ENCODE results near the gene RAD54L2.

The RAD54L2 gene

DNA sequence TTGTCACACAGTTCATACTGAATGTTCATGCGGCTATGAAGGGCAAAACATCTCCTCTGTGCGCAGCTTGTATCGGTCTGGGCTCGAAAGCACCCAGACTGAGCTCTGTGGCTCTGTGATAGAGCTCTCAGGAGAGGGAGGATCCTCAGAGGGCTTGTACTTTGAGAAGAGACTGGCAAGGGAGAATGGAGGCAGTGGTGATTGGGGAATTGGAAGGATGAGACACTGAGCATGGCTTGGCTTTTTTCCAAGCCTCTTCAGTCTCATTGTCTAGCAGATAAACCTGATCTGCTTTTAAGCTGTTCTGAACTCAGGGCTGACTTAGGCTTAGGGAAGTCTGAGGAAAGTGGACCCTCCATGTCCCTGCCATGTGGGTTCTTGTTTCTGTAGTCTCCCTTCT, 43.0 kb downstream of the RAD54L2 start:
- Histone ChIP-seq H3K9me3 (ENCODE audit: control insufficient read depth, low read length) (no peaks in the 10 kb centered on the region), H3K27ac (ENCODE audit: low read length, poor library complexity, severe bottlenecking) (no peak overlapping the region), H3K27me3 (ENCODE audit: control insufficient read depth in 1 of 2, insufficient read depth in 1 of 2, low read length in 2 of 2) (no peaks in the 10 kb centered on the region), H3K9ac (ENCODE audit: low read length) (no peak overlapping the region), H4K8ac (ENCODE audit: low read length) (no peak overlapping the region), H2AFZ (ENCODE audit: low read depth, low read length) (no peak overlapping the region), H2BK12ac (ENCODE audit: low read length in 2 of 2) (peak overlapping the region; percentile 28 to 29), H3K14ac (ENCODE audit: low read length in 2 of 2) (no peak overlapping the region), H3K36me3 (ENCODE audit: control insufficient read depth in 1 of 2, insufficient read depth in 2 of 2, low read depth in 1 of 2, low read length in 2 of 2) (peaks cover 0 to 11% of the 10 kb centered on the region in 2 experiments), H3K4ac (ENCODE audit: low read depth in 1 of 2, low read length in 2 of 2) (peak overlapping the region in 1 of 2 experiments; percentile 73), H2BK5ac (ENCODE audit: low read depth, low read length, poor library complexity, severe bottlenecking) (no peak overlapping the region), H3K4me3 (ENCODE audit: insufficient read depth in 1 of 2, low read depth in 1 of 2, low read length in 2 of 2) (no peak overlapping the region), H3K4me1 (ENCODE audit: control insufficient read depth, insufficient read depth, low read depth, low read length) (no peaks in the 10 kb centered on the region), H2BK15ac (ENCODE audit: low read depth, poor library complexity, severe bottlenecking) (no peak overlapping the region), H2BK120ac (ENCODE audit: low read depth, low read length) (no peak overlapping the region), H3K79me1 (replicated peaks; ENCODE audit: low read length, poor library complexity, severe bottlenecking) (peaks cover 44% of the 10 kb centered on the region), H3K23ac (ENCODE audit: low read length in 2 of 2) (no peak overlapping the region), H4K91ac (ENCODE audit: low read length) (no peak overlapping the region), H3K4me2 (ENCODE audit: low read length, poor library complexity, severe bottlenecking) (no peak overlapping the region), H3K18ac (ENCODE audit: low read depth in 1 of 2, low read length in 2 of 2) (peak overlapping the region in 1 of 2 experiments; percentile 5), H2AK5ac (ENCODE audit: low read length, severe bottlenecking) (no peak overlapping the region)
- 98% methylated on average over 4 of the region's 4 CpGs for WGBS
- peak; percentile 48 for DNase-seq

DNA sequence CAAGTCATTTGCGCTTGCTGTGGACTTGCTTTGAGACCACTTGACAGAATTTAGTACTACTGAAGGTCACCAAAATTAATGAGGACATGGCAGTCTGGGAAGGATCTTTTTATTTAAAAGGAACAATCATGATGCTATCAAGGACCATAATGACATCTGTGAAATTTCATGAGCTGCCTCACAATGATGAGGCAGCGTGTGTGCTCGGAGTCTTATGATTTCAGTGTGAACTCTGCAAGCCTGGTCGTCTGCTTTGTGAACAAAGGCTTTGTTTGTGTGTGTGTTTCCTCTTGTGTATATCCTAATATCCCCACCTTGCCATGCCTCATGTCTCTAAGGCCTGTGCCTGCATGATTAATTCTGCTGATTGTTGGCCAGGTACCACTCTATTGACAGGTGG, 46.7 kb downstream of the RAD54L2 start:
- no peak overlapping the region for H4K91ac ChIP-seq (ENCODE audit: low read length)
- no peak for DNase-seq
- peaks cover 2 to 8% of the 10 kb centered on the region in 2 experiments for H3K36me3 ChIP-seq (ENCODE audit: control insufficient read depth in 1 of 2, insufficient read depth in 2 of 2, low read depth in 1 of 2, low read length in 2 of 2)
- H2BK12ac ChIP-seq (ENCODE audit: low read length in 2 of 2), result no peak overlapping the region
- H3K4me1 ChIP-seq (ENCODE audit: control insufficient read depth, insufficient read depth, low read depth, low read length), result peaks cover 4% of the 10 kb centered on the region
- H2BK120ac ChIP-seq (ENCODE audit: low read depth, low read length), result no peak overlapping the region
- H4K8ac ChIP-seq (ENCODE audit: low read length), result no peak overlapping the region
- no peaks in the 10 kb centered on the region for H3K27me3 ChIP-seq (ENCODE audit: control insufficient read depth in 1 of 2, insufficient read depth in 1 of 2, low read length in 2 of 2)
- no peak overlapping the region for H3K4me2 ChIP-seq (ENCODE audit: low read length, poor library complexity, severe bottlenecking)
- no peak overlapping the region for H3K14ac ChIP-seq (ENCODE audit: low read length in 2 of 2)
- no peaks in the 10 kb centered on the region for H3K9me3 ChIP-seq (ENCODE audit: control insufficient read depth, low read length)
- H2AK5ac ChIP-seq (ENCODE audit: low read length, severe bottlenecking), result no peak overlapping the region
- peaks cover 32% of the 10 kb centered on the region for H3K79me1 ChIP-seq (replicated peaks; ENCODE audit: low read length, poor library complexity, severe bottlenecking)
- H2AFZ ChIP-seq (ENCODE audit: low read depth, low read length), result no peak overlapping the region
- no peak overlapping the region for H2BK5ac ChIP-seq (ENCODE audit: low read depth, low read length, poor library complexity, severe bottlenecking)
- no peak overlapping the region for H3K9ac ChIP-seq (ENCODE audit: low read length)
- H3K4ac ChIP-seq (ENCODE audit: low read depth in 1 of 2, low read length in 2 of 2), result no peak overlapping the region
- 81% methylated on average over 4 of the region's 4 CpGs for WGBS
- H3K4me3 ChIP-seq (ENCODE audit: insufficient read depth in 1 of 2, low read depth in 1 of 2, low read length in 2 of 2), result no peak overlapping the region
- no peak overlapping the region for H3K27ac ChIP-seq (ENCODE audit: low read length, poor library complexity, severe bottlenecking)
- no peak overlapping the region for H3K23ac ChIP-seq (ENCODE audit: low read length in 2 of 2)
- H2BK15ac ChIP-seq (ENCODE audit: low read depth, poor library complexity, severe bottlenecking), result no peak overlapping the region
- no peak overlapping the region for H3K18ac ChIP-seq (ENCODE audit: low read depth in 1 of 2, low read length in 2 of 2)

DNA sequence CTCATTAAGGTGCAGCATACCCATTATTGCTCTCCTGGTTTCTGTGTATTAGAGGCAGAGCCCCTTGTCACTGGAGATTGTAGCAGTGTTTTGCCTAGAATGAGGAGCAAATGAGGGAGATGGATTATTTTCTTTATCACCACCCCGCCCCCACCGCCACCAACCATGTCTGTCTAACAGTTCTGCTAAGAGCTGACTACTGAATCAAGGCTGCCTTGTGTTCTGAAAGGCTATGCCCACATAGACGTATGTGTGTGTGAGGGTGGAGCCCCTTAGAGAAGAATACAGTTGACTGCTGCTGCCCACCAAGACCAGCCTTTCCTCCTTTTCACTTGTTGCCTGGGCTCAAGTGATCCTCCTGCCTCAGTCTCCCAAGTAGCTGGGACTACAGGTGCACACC, 47.4 kb downstream of the RAD54L2 start:
- Histone ChIP-seq H3K9ac (ENCODE audit: low read length) (no peak overlapping the region), H2AK5ac (ENCODE audit: low read length, severe bottlenecking) (no peak overlapping the region), H2AFZ (ENCODE audit: low read depth, low read length) (no peak overlapping the region), H3K4ac (ENCODE audit: low read depth in 1 of 2, low read length in 2 of 2) (no peak overlapping the region), H3K27me3 (ENCODE audit: control insufficient read depth in 1 of 2, insufficient read depth in 1 of 2, low read length in 2 of 2) (no peaks in the 10 kb centered on the region), H2BK15ac (ENCODE audit: low read depth, poor library complexity, severe bottlenecking) (no peak overlapping the region), H2BK120ac (ENCODE audit: low read depth, low read length) (no peak overlapping the region), H4K8ac (ENCODE audit: low read length) (no peak overlapping the region), H4K91ac (ENCODE audit: low read length) (no peak overlapping the region), H3K4me1 (ENCODE audit: control insufficient read depth, insufficient read depth, low read depth, low read length) (peaks cover 6% of the 10 kb centered on the region), H2BK12ac (ENCODE audit: low read length in 2 of 2) (no peak overlapping the region), H3K4me2 (ENCODE audit: low read length, poor library complexity, severe bottlenecking) (no peak overlapping the region), H3K18ac (ENCODE audit: low read depth in 1 of 2, low read length in 2 of 2) (no peak overlapping the region), H3K36me3 (ENCODE audit: control insufficient read depth in 1 of 2, insufficient read depth in 2 of 2, low read depth in 1 of 2, low read length in 2 of 2) (peaks cover 3 to 15% of the 10 kb centered on the region in 2 experiments), H3K27ac (ENCODE audit: low read length, poor library complexity, severe bottlenecking) (no peak overlapping the region), H3K9me3 (ENCODE audit: control insufficient read depth, low read length) (no peaks in the 10 kb centered on the region), H3K23ac (ENCODE audit: low read length in 2 of 2) (no peak overlapping the region), H2BK5ac (ENCODE audit: low read depth, low read length, poor library complexity, severe bottlenecking) (no peak overlapping the region), H3K79me1 (replicated peaks; ENCODE audit: low read length, poor library complexity, severe bottlenecking) (peaks cover 28% of the 10 kb centered on the region), H3K14ac (ENCODE audit: low read length in 2 of 2) (no peak overlapping the region), H3K4me3 (ENCODE audit: insufficient read depth in 1 of 2, low read depth in 1 of 2, low read length in 2 of 2) (no peak overlapping the region)
- DNase-seq, result no peak
- WGBS, result 100% methylated on average over 3 of the region's 3 CpGs
